ENCODE measurements around the gene ACTL6B. TPM values are rescaled to one million over a fixed set of nuclear protein-coding genes. Genes with fewer than 3 reads are reported as not detected.

The ACTL6B gene
- total RNA-seq, 1 donor, result not detected

DNA sequence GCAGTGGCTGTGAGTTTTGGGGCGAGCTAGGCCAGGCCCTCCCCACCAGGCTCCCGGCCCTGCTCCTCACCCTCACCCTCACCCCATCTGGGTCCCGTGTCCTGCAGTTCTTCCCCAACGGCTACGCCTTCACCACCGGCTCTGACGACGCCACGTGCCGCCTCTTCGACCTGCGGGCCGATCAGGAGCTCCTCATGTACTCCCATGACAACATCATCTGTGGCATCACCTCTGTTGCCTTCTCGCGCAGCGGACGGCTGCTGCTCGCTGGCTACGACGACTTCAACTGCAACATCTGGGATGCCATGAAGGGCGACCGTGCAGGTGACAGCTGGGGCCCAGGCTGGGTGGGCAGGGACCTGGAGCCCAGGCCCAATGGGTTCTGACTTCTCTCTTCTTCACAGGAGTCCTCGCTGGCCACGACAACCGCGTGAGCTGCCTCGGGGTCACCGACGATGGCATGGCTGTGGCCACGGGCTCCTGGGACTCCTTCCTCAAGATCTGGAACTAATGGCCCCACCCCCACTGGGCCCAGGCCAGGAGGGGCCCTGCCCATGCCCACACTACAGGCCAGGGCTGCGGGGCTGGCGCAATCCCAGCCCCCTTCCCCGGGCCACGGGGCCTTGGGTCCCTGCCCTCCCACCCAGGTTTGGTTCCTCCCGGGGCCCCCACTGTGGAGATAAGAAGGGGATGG, 22.2 kb upstream of the ACTL6B start:
- no peak overlapping the region for H3K4me3 ChIP-seq (ENCODE audit: low read depth, low read length)
- no peak for DNase-seq (ENCODE audit: low read depth)
- TF ChIP-seq CTCF (IDR thresholded peaks at IDR 0.05; ENCODE audit: insufficient read depth, low read depth, low read length), result no peak

- no peak overlapping the region for H3K4me3 ChIP-seq (ENCODE audit: low read depth, low read length)
- no peak for DNase-seq (ENCODE audit: low read depth)
- no peak for TF ChIP-seq CTCF (IDR thresholded peaks at IDR 0.05; ENCODE audit: insufficient read depth, low read depth, low read length)
Measured at GRCh38 chr7:100677308-100678267, 21.3 kb upstream of the ACTL6B start.

GRCh38 chr7:100676501-100677306, 20.5 kb upstream of the ACTL6B start:
- no peak for DNase-seq (ENCODE audit: low read depth)
- no peak for TF ChIP-seq CTCF (IDR thresholded peaks at IDR 0.05; ENCODE audit: insufficient read depth, low read depth, low read length)
- H3K4me3 ChIP-seq (ENCODE audit: low read depth, low read length), result peak overlapping the region; percentile 95

- no peak for TF ChIP-seq CTCF (IDR thresholded peaks at IDR 0.05; ENCODE audit: insufficient read depth, low read depth, low read length)
- DNase-seq (ENCODE audit: low read depth), result peak; percentile 59
- H3K4me3 ChIP-seq (ENCODE audit: low read depth, low read length), result peak overlapping the region; percentile 95
Measured at GRCh38 chr7:100675581-100676350, 19.5 kb upstream of the ACTL6B start.

DNA sequence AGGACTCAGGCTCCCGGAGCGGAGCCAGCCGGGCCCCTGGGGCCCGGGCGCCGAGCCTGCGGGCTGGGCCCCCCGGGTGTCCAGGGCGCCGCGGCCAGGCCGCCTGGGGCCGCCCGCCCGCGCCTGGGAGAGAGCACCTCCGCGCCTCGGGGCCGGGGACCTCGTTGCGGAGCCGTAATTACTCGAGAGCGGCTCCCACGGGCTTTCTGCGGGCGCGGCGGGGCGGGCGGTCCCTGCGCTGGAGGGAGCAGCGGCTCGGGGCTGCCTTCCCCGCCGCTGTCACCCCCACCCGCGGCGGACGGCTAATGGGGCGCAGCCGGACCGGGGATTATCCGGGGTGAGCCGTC, 18.8 kb upstream of the ACTL6B start:
- no peak for DNase-seq (ENCODE audit: low read depth)

More for the DNA sequence above, 18.8 kb upstream of the ACTL6B start:
- no peak for TF ChIP-seq CTCF (IDR thresholded peaks at IDR 0.05; ENCODE audit: insufficient read depth, low read depth, low read length)
- peak overlapping the region; percentile 95 for H3K4me3 ChIP-seq (ENCODE audit: low read depth, low read length)
